SK-N-SH (cell line): ENCODE measurements around the gene TMEM259. TPM values are rescaled to one million over a fixed set of nuclear protein-coding genes. Genes with fewer than 3 reads are reported as not detected.

Source experiments
- CTCF ChIA-PET: fragments of 300-600, 350-600 bp; formaldehyde crosslinking; extraction: SDS; loops from one replicate; lab custom pipeline; 2021; lab: Yijun Ruan, JAX
- POLR2A ChIA-PET: fragments of 350-600 bp; sonication (Branson Sonifier 250); formaldehyde crosslinking; extraction: SDS; loops from one replicate; lab custom pipeline; 2020; ENCODE audit warnings: antibody characterized with exemption, inconsistent platforms; lab: Yijun Ruan, JAX
- DNase-seq: peaks from one replicate; pipeline ENCODE4 v3.0.0; 2012
- H2AFZ ChIP-seq: fragments of 200-600 bp; sonication (generic); 2 replicates; pipeline ENCODE4 v1.8.1; 2016; ENCODE audit warnings: antibody characterized with exemption, mild to moderate bottlenecking, low read depth
- H3F3A ChIP-seq: fragments of 200-600 bp; sonication (generic); replicated peaks from 2 replicates; pipeline ENCODE3; 2016; ENCODE audit warnings: antibody characterized with exemption, mild to moderate bottlenecking; ENCODE audit not compliant: insufficient read depth
- H3K27ac ChIP-seq, 2 experiments: fragments of 200-500 bp in 1 of 2; fragments of 200-600 bp in 1 of 2; sonication (Bioruptor generic) in 1 of 2; sonication (generic), shearing (Covaris generic) in 1 of 2; 2 replicates each; pipeline versions ENCODE4 v1.5.1 to v1.6.1; 2014 to 2016; ENCODE audit warnings: low read depth in 2 of 2, inconsistent platforms in 1 of 2, low read length in 1 of 2, mild to moderate bottlenecking in 1 of 2, mixed read lengths in 1 of 2
- H3K27me3 ChIP-seq: fragments of 200-600 bp; sonication (generic), shearing (Covaris generic); 2 replicates; pipeline ENCODE4 v1.6.1; 2016; ENCODE audit warnings: mixed run types; ENCODE audit not compliant: insufficient read depth
- H3K36me3 ChIP-seq, 2 experiments: fragments of 200-500 bp in 1 of 2; fragments of 200-600 bp in 1 of 2; sonication (Bioruptor generic) in 1 of 2; sonication (generic) in 1 of 2; replicated peaks in 1 of 2; 2 replicates each; pipeline versions ENCODE3 to v1.5.1; 2014 to 2016; ENCODE audit warnings: low read length in 1 of 2, mild to moderate bottlenecking in 1 of 2; ENCODE audit not compliant: insufficient read depth in 2 of 2, control insufficient read depth in 1 of 2
- H3K4me1 ChIP-seq, 2 experiments: fragments of 200-500 bp in 1 of 2; fragments of 200-600 bp in 1 of 2; sonication (Bioruptor generic) in 1 of 2; sonication (generic), shearing (Covaris generic) in 1 of 2; 2 replicates each; pipeline versions ENCODE4 v1.5.1 to v1.6.1; 2014 to 2016; ENCODE audit warnings: low read depth in 1 of 2, low read length in 1 of 2, mixed run types in 1 of 2; ENCODE audit not compliant: insufficient read depth in 2 of 2, control insufficient read depth in 1 of 2
- H3K4me2 ChIP-seq: fragments of 200-600 bp; sonication (generic), shearing (Covaris generic); 2 replicates; pipeline ENCODE4 v1.6.1; 2017; ENCODE audit warnings: mixed run types
- H3K4me3 ChIP-seq, 2 experiments: fragments of 200-500 bp in 1 of 2; fragments of 200-600 bp in 1 of 2; sonication (Bioruptor generic) in 1 of 2; sonication (generic), shearing (Covaris generic) in 1 of 2; 2 replicates each; pipeline versions ENCODE4 v1.5.1 to v1.8.1; 2014 to 2016; ENCODE audit warnings: low read depth in 2 of 2, inconsistent platforms in 1 of 2, low read length in 1 of 2, mild to moderate bottlenecking in 1 of 2, mixed read lengths in 1 of 2, moderate library complexity in 1 of 2
- H3K79me2 ChIP-seq: fragments of 200-600 bp; sonication (generic); 2 replicates; pipeline ENCODE4 v1.8.1; 2017; ENCODE audit warnings: mild to moderate bottlenecking; ENCODE audit not compliant: insufficient read depth
- H3K9ac ChIP-seq: fragments of 200-600 bp; sonication (generic); 2 replicates; pipeline ENCODE4 v1.6.1; 2017; ENCODE audit warnings: mixed run types
- H3K9me2 ChIP-seq: fragments of 200-600 bp; sonication (generic); 2 replicates; pipeline ENCODE4 v1.6.1; 2017; ENCODE audit warnings: mixed run types
- H3K9me3 ChIP-seq: fragments of 200-600 bp; sonication (generic); 2 replicates; pipeline ENCODE4 v1.6.1; 2017; ENCODE audit warnings: mixed run types, mild to moderate bottlenecking, moderate library complexity
- H4K20me1 ChIP-seq: fragments of 200-600 bp; sonication (generic); 2 replicates; pipeline ENCODE4 v1.6.1; 2017; ENCODE audit warnings: mild to moderate bottlenecking, mixed run types; ENCODE audit not compliant: insufficient read depth
- EZH2phosphoT487 ChIP-seq: fragments of 200-600 bp; sonication (generic); IDR thresholded peaks from 2 replicates; pipeline ENCODE4 v1.6.1; 2017; ENCODE audit warnings: low read depth, mixed run types, mild to moderate bottlenecking, antibody characterized with exemption, moderate library complexity, borderline replicate concordance
- FOXJ3 ChIP-seq: sonication (generic); formaldehyde crosslinking; IDR thresholded peaks from 2 replicates; pipeline ENCODE4 v1.5.1; 2020; ENCODE audit warnings: mild to moderate bottlenecking, missing genetic modification reagents
- GATA2 ChIP-seq: sonication (generic); formaldehyde crosslinking; IDR thresholded peaks from 2 replicates; pipeline ENCODE4 v1.5.0; 2020; ENCODE audit warnings: mild to moderate bottlenecking, missing genetic modification reagents
- MEF2A ChIP-seq: IDR thresholded peaks from 2 replicates; pipeline ENCODE4 v1.4.0; 2012; ENCODE audit warnings: low read depth, borderline replicate concordance
- NFIC ChIP-seq: IDR thresholded peaks from 2 replicates; pipeline ENCODE4 v1.4.0; 2012; ENCODE audit warnings: borderline replicate concordance
- NRF1 ChIP-seq: IDR thresholded peaks from 2 replicates; pipeline ENCODE4 v1.6.1; 2012; ENCODE audit warnings: low read depth, mild to moderate bottlenecking, low read length
- RCOR1 ChIP-seq: fragments of 150-350 bp; IDR thresholded peaks from 2 replicates; pipeline ENCODE4 v1.6.1; 2017; ENCODE audit warnings: antibody characterized with exemption, low read length
- RFX5 ChIP-seq: IDR thresholded peaks from 2 replicates; pipeline ENCODE4 v1.6.1; 2012; ENCODE audit warnings: mild to moderate bottlenecking, improper control_type of control experiment, low read length
- TCF12 ChIP-seq: IDR thresholded peaks from 2 replicates; pipeline ENCODE4 v1.4.0; 2012
- WGBS: methylation state at CpG from one replicate; pipeline ENCODE4 v1.1.6; 2017; ENCODE audit warnings: low lambda C conversion rate; 5-methylcytosine and 5-hydroxymethylcytosine counted together
- polyA plus RNA-seq, 3 experiments: library from polyadenylated mRNA; depleted of rRNA; stranded (reverse); fragments of >200 nt; gene quantifications; 2 replicates each; pipeline ENCODE4 v1.2.3, GENCODE V29; 2012
- TF ChIP-seq, protein P1 (sequence below): IDR thresholded peaks from 2 replicates; pipeline ENCODE4 v1.6.1; 2012; ENCODE audit warnings: mild to moderate bottlenecking, low read depth, low read length, moderate library complexity
- TF ChIP-seq, protein P2 (sequence below): IDR thresholded peaks from 2 replicates; pipeline ENCODE4 v1.4.0; 2012; ENCODE audit warnings: low read depth

The TMEM259 gene
- polyA plus RNA-seq, 1 of the 3 experiments (the other 2 are of a cell fraction) = 138 TPM

DNA sequence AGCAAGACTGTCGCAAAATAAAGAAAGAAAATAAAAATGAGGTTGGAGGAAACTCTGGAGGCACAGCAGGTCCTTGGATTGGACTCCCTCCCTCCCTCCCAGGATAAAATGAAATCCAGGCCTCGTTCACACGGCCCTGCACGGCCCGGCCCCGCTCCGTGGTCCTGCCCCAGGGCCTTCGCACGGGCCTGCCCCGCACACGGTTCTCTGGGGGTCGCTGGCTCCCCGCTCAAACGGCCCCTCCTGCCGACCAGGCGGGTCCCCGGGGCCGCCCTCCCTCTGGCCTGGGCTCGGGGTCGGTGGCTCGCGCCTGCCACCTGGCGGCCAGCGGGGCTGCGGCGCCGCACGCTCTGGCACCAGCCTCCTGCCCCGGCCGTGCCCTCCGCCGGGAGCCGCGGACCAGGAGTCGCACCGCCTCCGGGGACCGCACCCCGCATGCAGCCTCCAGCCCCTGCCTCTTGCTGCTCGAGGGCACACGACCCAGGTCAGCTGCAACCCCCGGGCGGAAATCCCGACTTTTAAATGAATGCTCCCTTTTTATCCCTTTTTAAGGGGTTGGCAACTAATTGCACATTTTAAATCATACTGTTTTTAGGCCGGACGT lies 38.3 kb downstream of the TMEM259 start (continued):
- TF ChIP-seq, protein P1, sequence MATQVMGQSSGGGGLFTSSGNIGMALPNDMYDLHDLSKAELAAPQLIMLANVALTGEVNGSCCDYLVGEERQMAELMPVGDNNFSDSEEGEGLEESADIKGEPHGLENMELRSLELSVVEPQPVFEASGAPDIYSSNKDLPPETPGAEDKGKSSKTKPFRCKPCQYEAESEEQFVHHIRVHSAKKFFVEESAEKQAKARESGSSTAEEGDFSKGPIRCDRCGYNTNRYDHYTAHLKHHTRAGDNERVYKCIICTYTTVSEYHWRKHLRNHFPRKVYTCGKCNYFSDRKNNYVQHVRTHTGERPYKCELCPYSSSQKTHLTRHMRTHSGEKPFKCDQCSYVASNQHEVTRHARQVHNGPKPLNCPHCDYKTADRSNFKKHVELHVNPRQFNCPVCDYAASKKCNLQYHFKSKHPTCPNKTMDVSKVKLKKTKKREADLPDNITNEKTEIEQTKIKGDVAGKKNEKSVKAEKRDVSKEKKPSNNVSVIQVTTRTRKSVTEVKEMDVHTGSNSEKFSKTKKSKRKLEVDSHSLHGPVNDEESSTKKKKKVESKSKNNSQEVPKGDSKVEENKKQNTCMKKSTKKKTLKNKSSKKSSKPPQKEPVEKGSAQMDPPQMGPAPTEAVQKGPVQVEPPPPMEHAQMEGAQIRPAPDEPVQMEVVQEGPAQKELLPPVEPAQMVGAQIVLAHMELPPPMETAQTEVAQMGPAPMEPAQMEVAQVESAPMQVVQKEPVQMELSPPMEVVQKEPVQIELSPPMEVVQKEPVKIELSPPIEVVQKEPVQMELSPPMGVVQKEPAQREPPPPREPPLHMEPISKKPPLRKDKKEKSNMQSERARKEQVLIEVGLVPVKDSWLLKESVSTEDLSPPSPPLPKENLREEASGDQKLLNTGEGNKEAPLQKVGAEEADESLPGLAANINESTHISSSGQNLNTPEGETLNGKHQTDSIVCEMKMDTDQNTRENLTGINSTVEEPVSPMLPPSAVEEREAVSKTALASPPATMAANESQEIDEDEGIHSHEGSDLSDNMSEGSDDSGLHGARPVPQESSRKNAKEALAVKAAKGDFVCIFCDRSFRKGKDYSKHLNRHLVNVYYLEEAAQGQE = no peak
- TF ChIP-seq RCOR1 = 0 out of 2 replicates have a peak, but pooled peaks have one; percentile 17
- no peak for TF ChIP-seq GATA2 (CRISPR knock-in tag)
- TF ChIP-seq RFX5 = no peak
- no peak for TF ChIP-seq NFIC
- no peak for TF ChIP-seq EZH2phosphoT487
- TF ChIP-seq, protein P2, sequence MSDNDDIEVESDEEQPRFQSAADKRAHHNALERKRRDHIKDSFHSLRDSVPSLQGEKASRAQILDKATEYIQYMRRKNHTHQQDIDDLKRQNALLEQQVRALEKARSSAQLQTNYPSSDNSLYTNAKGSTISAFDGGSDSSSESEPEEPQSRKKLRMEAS = no peak
- TF ChIP-seq, all 33 proteins: peak for 6

DNA sequence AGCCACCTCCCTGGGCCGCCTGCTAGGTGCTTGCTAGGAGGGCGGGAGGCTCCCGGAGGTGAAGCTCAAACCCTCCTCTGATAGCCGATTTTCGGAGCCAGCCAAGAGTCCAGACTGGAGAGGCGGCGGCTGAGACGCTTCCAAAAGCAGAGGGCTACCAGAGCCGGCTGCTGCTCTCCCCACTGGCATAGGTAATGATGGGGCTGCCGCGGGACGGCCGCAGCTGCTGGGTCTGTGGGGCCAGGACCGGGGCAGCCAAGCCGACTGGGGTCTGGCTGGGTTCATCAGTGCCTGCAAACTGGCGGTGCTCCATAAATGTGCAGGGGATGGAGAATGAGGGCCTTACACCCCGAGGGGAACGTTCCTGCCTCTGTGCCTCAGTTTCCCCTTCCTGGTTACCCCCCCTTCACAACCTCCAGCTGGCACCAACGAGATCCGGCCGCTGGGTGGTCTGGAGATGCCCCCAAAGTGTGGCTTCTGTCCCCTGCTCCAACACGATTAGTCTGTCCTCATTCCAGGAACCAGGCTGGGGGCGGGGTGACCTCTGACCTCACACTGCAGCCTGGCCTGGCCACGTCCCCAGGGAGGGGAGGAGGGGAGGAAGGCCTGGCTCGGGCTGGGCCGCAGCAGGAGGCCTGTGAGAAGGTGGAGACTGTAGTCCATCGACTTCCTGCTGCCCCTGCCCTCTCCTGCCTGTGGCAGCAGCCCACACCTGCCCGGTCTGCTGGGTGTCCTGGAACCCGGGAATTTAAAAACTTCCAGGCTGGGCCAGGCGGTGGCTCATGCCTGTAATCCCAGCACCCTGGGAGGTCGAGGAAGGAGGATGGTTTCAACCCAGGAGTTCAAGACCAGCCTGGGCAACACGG lies 40.6 kb downstream of the TMEM259 start:
- Histone ChIP-seq H2AFZ (no peak overlapping the region), H3K79me2 (peaks cover 8% of the 10 kb centered on the region; the same call in 1 of the 2 replicates), H3K36me3 (no peaks in the 10 kb centered on the region), H3K9me3 (no peaks in the 10 kb centered on the region), H3K4me3 (no peak overlapping the region), H3K9me2 (no peaks in the 10 kb centered on the region), H3K27ac (no peak overlapping the region), H3F3A (peaks cover 10% of the 10 kb centered on the region), H3K9ac (no peak overlapping the region), H3K4me2 (no peak overlapping the region), H4K20me1 (no peaks in the 10 kb centered on the region), H3K27me3 (no peaks in the 10 kb centered on the region), H3K4me1 (peaks cover 0 to 14% of the 10 kb centered on the region in 2 experiments; a peak in 2 of 4 replicates)
- ChIA-PET CTCF (interaction anchor here (2.1 to 10.7 kb wide), 3 partner anchors 10 to 117 kb away, joined by 7 to 161 read pairs (median 30); partner anchors contain the start of gene KISS1R), POLR2A (no interaction called here)
- no peak for DNase-seq
- 82% methylated on average over 14 of the region's 32 CpGs for WGBS
- TF ChIP-seq MEF2A (no peak), NRF1 (no peak), EZH2phosphoT487 (no peak), FOXJ3 (CRISPR knock-in tag) (no peak), TCF12 (no peak)
